HEK293 (cell line): Measurements from ENCODE around the gene SPATA6L.

Experiments
- CTCF ChIA-PET: fragments of 350-600 bp; formaldehyde crosslinking; extraction: SDS; loops from one replicate; lab custom pipeline; 2021; ENCODE audit warnings: antibody characterized with exemption; lab: Yijun Ruan, JAX
- POLR2A ChIA-PET: fragments of 300-600 bp; formaldehyde crosslinking; extraction: SDS; loops from one replicate; lab custom pipeline; 2020; ENCODE audit warnings: antibody characterized with exemption, inconsistent platforms; lab: Yijun Ruan, JAX
- H3K27ac ChIP-seq: fragments of 200-500 bp; sonication (Bioruptor generic); 2 replicates; pipeline ENCODE4 v1.5.1; 2014; ENCODE audit warnings: low read depth, low read length, control low read depth, inconsistent platforms; ENCODE audit errors: extremely low read depth
- H3K36me3 ChIP-seq, 2 experiments: fragments of 200-500 bp in 1 of 2; sonication (Bioruptor generic) in 1 of 2; 1 replicate in 1 of 2; 2 replicates in 1 of 2; pipeline ENCODE4 v1.5.1; 2014 to 2017; ENCODE audit warnings: inconsistent platforms in 2 of 2, low read length in 2 of 2; ENCODE audit not compliant: control insufficient read depth in 2 of 2, insufficient read depth in 1 of 2
- H3K4me1 ChIP-seq: fragments of 200-500 bp; sonication (Bioruptor generic); 2 replicates; pipeline ENCODE4 v1.5.1; 2014; ENCODE audit warnings: mild to moderate bottlenecking, low read length, inconsistent platforms; ENCODE audit not compliant: control insufficient read depth, insufficient read depth
- H3K4me3 ChIP-seq: 2 replicates; pipeline ENCODE4 v1.5.1; 2011; ENCODE audit warnings: low read depth, mild to moderate bottlenecking, control low read depth, low read length, moderate library complexity
- H3K9me3 ChIP-seq: fragments of 200-500 bp; sonication (Bioruptor generic); 2 replicates; pipeline ENCODE4 v1.5.1; 2014; ENCODE audit warnings: low read depth, low read length, inconsistent platforms; ENCODE audit not compliant: control insufficient read depth, insufficient read depth
- EGR2 ChIP-seq: fragments of 450-650 bp; formaldehyde crosslinking; IDR thresholded peaks from 2 replicates; pipeline ENCODE4 v1.5.1; 2016; ENCODE audit warnings: low read depth, missing biosample characterization, missing genetic modification characterization
- FEZF1 ChIP-seq: fragments of 450-650 bp; formaldehyde crosslinking; IDR thresholded peaks from 2 replicates; pipeline ENCODE4 v1.5.1; 2016; ENCODE audit warnings: missing biosample characterization, missing genetic modification characterization
- HOXD13 ChIP-seq: sonication (generic); formaldehyde crosslinking; IDR thresholded peaks from 2 replicates; pipeline ENCODE4 v1.8.0; 2022; ENCODE audit warnings: missing genetic modification reagents, borderline replicate concordance
- IKZF3 ChIP-seq: fragments of 450-650 bp; IDR thresholded peaks from 2 replicates; pipeline ENCODE4 v1.5.0; 2018; ENCODE audit warnings: missing biosample characterization, mild to moderate bottlenecking, missing genetic modification characterization, moderate library complexity
- INSM2 ChIP-seq: fragments of 450-650 bp; formaldehyde crosslinking; IDR thresholded peaks from 2 replicates; pipeline ENCODE4 v1.5.1; 2016; ENCODE audit warnings: missing biosample characterization, missing genetic modification characterization
- KLF1 ChIP-seq: fragments of 450-650 bp; formaldehyde crosslinking; IDR thresholded peaks from 2 replicates; pipeline ENCODE4 v1.5.1; 2016; ENCODE audit warnings: missing biosample characterization, missing genetic modification characterization
- MZF1 ChIP-seq: fragments of 450-650 bp; formaldehyde crosslinking; IDR thresholded peaks from 2 replicates; pipeline ENCODE4 v1.5.1; 2017; ENCODE audit warnings: missing biosample characterization, missing genetic modification characterization, borderline replicate concordance
- OVOL3 ChIP-seq: fragments of 450-650 bp; formaldehyde crosslinking; IDR thresholded peaks from 2 replicates; pipeline ENCODE4 v1.5.1; 2016; ENCODE audit warnings: missing biosample characterization, missing genetic modification characterization
- PRDM1 ChIP-seq: fragments of 450-650 bp; formaldehyde crosslinking; IDR thresholded peaks from 2 replicates; pipeline ENCODE4; 2016; ENCODE audit warnings: missing biosample characterization, missing genetic modification characterization
- SP2 ChIP-seq: fragments of 450-650 bp; formaldehyde crosslinking; IDR thresholded peaks from 2 replicates; pipeline ENCODE4 v1.5.1; 2016; ENCODE audit warnings: missing biosample characterization, missing genetic modification characterization
- ZBTB17 ChIP-seq: fragments of 450-650 bp; formaldehyde crosslinking; IDR thresholded peaks from 2 replicates; pipeline ENCODE4 v1.5.1; 2016; ENCODE audit warnings: missing biosample characterization, missing genetic modification characterization
- ZBTB21 ChIP-seq: fragments of 450-650 bp; formaldehyde crosslinking; IDR thresholded peaks from 2 replicates; pipeline ENCODE4 v1.5.1; 2017; ENCODE audit warnings: missing biosample characterization, missing genetic modification characterization
- ZIC2 ChIP-seq: fragments of 450-650 bp; formaldehyde crosslinking; IDR thresholded peaks from 2 replicates; pipeline ENCODE4 v1.5.1; 2016; ENCODE audit warnings: missing biosample characterization, missing genetic modification characterization
- ZNF223 ChIP-seq: fragments of 450-650 bp; formaldehyde crosslinking; IDR thresholded peaks from 2 replicates; pipeline ENCODE4 v1.5.1; 2016; ENCODE audit warnings: missing biosample characterization, missing genetic modification characterization
- ZNF335 ChIP-seq: fragments of 450-650 bp; formaldehyde crosslinking; conservative IDR thresholded peaks from 2 replicates; pipeline ENCODE4 v1.5.1; 2016; ENCODE audit warnings: missing biosample characterization, missing genetic modification characterization
- ZNF354C ChIP-seq: fragments of 450-650 bp; formaldehyde crosslinking; IDR thresholded peaks from 2 replicates; pipeline ENCODE4 v1.5.1; 2016; ENCODE audit warnings: missing biosample characterization, missing genetic modification characterization, low read depth, borderline replicate concordance
- ZNF416 ChIP-seq: fragments of 450-650 bp; formaldehyde crosslinking; IDR thresholded peaks from 2 replicates; pipeline ENCODE4 v1.5.1; 2016; ENCODE audit warnings: missing biosample characterization, missing genetic modification characterization
- ZNF426 ChIP-seq: fragments of 450-650 bp; formaldehyde crosslinking; IDR thresholded peaks from 2 replicates; pipeline ENCODE4 v1.5.1; 2017; ENCODE audit warnings: missing biosample characterization, missing genetic modification characterization, mild to moderate bottlenecking, inconsistent platforms, moderate library complexity
- ZNF548 ChIP-seq: fragments of 450-650 bp; formaldehyde crosslinking; IDR thresholded peaks from 2 replicates; pipeline ENCODE4 v1.5.1; 2016; ENCODE audit warnings: missing biosample characterization, missing genetic modification characterization
- ZNF610 ChIP-seq: fragments of 450-650 bp; formaldehyde crosslinking; IDR thresholded peaks from 2 replicates; pipeline ENCODE4 v1.5.1; 2016; ENCODE audit warnings: missing biosample characterization, missing genetic modification characterization, borderline replicate concordance
- ZNF629 ChIP-seq: fragments of 450-650 bp; formaldehyde crosslinking; IDR thresholded peaks from 2 replicates; pipeline ENCODE4 v1.5.1; 2017; ENCODE audit warnings: missing biosample characterization, missing genetic modification characterization
- ZNF76 ChIP-seq: fragments of 450-650 bp; formaldehyde crosslinking; IDR thresholded peaks from 2 replicates; pipeline ENCODE4; 2016; ENCODE audit warnings: low read depth, missing biosample characterization, missing genetic modification characterization, borderline replicate concordance
- TF ChIP-seq, protein P1 (sequence below): fragments of 450-650 bp; formaldehyde crosslinking; IDR thresholded peaks from 2 replicates; pipeline ENCODE4 v1.5.1; 2016; ENCODE audit warnings: missing biosample characterization, missing genetic modification characterization
- TF ChIP-seq, protein P2 (sequence below): fragments of 450-650 bp; formaldehyde crosslinking; IDR thresholded peaks from 2 replicates; pipeline ENCODE4 v1.5.1; 2017; ENCODE audit warnings: missing biosample characterization, missing genetic modification characterization

The SPATA6L gene

DNA sequence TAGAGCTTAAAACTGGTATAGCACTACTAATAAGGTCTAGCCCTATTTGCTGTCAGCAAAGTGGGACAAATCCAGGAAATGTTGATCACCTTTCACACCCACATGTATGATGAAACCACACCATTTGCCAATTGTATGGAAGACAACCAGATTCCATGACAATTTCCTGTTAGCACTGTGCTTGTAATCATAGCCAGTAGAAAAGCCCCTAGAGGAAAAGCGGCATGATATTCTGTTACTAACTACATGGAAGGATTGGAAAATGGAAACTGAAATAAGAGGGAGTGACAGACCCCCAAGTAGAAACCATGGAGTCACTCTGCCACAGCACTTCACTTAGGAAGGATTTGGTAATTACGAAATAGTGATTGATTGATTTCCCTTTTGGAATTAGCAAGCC, 923 bp downstream of the SPATA6L start:
- Histone ChIP-seq H3K36me3 (no peaks in the 10 kb centered on the region), H3K27ac (no peak overlapping the region), H3K4me3 (no peak overlapping the region; the same call in none of the 2 replicates), H3K4me1 (peaks cover 5% of the 10 kb centered on the region), H3K9me3 (no peaks in the 10 kb centered on the region)
- ChIA-PET POLR2A (interaction anchor here (0.6 to 2.7 kb wide), 8 partner anchors 12 to 176 kb away, joined by 3 to 20 read pairs (median 6); partner anchors contain the start of genes AK3 and CDC37L1), CTCF (interaction anchor here (0.7 to 1.5 kb wide), 5 partner anchors 12 to 299 kb away, joined by 3 to 7 read pairs (median 5); no protein-coding TSS in a partner anchor)
- TF ChIP-seq, protein P1, sequence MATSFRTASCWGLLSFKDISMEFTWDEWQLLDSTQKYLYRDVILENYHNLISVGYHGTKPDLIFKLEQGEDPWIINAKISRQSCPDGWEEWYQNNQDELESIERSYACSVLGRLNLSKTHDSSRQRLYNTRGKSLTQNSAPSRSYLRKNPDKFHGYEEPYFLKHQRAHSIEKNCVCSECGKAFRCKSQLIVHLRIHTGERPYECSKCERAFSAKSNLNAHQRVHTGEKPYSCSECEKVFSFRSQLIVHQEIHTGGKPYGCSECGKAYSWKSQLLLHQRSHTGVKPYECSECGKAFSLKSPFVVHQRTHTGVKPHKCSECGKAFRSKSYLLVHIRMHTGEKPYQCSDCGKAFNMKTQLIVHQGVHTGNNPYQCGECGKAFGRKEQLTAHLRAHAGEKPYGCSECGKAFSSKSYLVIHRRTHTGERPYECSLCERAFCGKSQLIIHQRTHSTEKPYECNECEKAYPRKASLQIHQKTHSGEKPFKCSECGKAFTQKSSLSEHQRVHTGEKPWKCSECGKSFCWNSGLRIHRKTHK = no peak
- peak; percentile 37; the same call in 1 of the 2 replicates for TF ChIP-seq ZNF629
- TF ChIP-seq SP2 (tag by site-specific recombination) = peak; percentile 32; the same call in 1 of the 2 replicates
- TF ChIP-seq ZBTB21 = peak; percentile 20; the same call in 1 of the 2 replicates

- ChIA-PET CTCF (interaction anchor here (0.6 to 1.2 kb wide), 7 partner anchors 8 to 1829 kb away, joined by 3 to 5 read pairs (median 3); no protein-coding TSS in a partner anchor), POLR2A (interaction anchor here (1.1 kb wide), 1 partner anchor 14 kb away, joined by 3 read pairs; no protein-coding TSS in a partner anchor)
- no peaks in the 10 kb centered on the region for H3K36me3 ChIP-seq
- peak overlapping the region; percentile 86 for H3K4me3 ChIP-seq
- no peak overlapping the region for H3K27ac ChIP-seq
- peaks cover 5% of the 10 kb centered on the region for H3K4me1 ChIP-seq
- peak; percentile 77 for TF ChIP-seq PRDM1 (tag by site-specific recombination)
- no peak for TF ChIP-seq KLF1 (tag by site-specific recombination)
- no peaks in the 10 kb centered on the region for H3K9me3 ChIP-seq
Measured at GRCh38 chr9:4663956-4664355, 2.3 kb downstream of the SPATA6L start.

DNA sequence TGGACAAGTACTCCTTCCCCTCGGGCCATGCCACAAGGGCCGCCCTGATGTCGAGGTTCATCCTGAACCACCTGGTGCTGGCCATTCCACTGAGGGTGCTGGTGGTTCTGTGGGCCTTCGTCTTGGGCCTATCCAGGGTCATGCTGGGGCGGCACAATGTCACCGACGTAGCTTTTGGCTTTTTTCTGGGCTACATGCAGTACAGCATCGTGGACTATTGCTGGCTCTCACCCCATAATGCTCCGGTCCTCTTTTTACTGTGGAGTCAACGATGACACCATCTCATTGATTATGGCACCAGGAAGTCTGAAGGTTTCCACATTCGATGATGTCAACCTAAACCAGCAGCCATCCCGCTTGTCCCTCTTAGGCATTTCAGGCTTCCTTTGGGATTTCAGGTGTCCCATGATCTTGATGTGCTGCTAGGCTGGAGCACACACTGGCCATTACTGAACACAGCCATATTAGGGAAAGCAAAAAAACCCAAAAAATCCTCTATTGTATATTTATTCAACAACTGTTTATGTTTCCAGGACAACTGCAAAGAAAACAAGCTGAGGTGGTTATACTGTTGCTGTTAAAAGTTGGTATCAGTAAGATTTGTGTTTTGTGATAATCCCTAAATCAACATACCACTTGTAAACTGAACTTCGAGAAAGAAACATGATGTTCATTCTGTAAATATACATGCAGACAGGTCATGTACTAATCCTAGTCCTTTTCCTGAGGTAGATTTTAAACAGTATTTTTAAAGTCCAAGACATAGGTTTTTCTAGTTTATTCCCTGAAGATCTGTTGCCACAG, 3.1 kb downstream of the SPATA6L start:
- H3K27ac ChIP-seq = peak overlapping the region; percentile 86; the same call in 1 of the 2 replicates
- CTCF ChIA-PET = interaction anchor here (0.6 to 1.8 kb wide), 8 partner anchors 13 to 932 kb away, joined by 3 to 16 read pairs (median 3); no protein-coding TSS in a partner anchor
- no peak for TF ChIP-seq MZF1
- peak; percentile 33; the same call in 1 of the 2 replicates for TF ChIP-seq FEZF1 (tag by site-specific recombination)
- peak; percentile 63; the same call in 1 of the 2 replicates for TF ChIP-seq ZNF76 (tag by site-specific recombination)
- TF ChIP-seq INSM2 (tag by site-specific recombination) = 0 out of 2 replicates have a peak, but pooled peaks have one; percentile 20
- peak; percentile 23; the same call in 1 of the 2 replicates for TF ChIP-seq SP2 (tag by site-specific recombination)
- no peak for TF ChIP-seq ZNF548 (tag by site-specific recombination)
- 0 out of 2 replicates have a peak, but pooled peaks have one; percentile 1 for TF ChIP-seq ZIC2
- peak; percentile 64; the same call in 1 of the 2 replicates for TF ChIP-seq ZBTB17 (tag by site-specific recombination)
- TF ChIP-seq EGR2 (tag by site-specific recombination) = no peak
- TF ChIP-seq HOXD13 (CRISPR knock-in tag) = no peak
- TF ChIP-seq ZNF426 (tag by site-specific recombination) = no peak
- TF ChIP-seq ZNF416 (tag by site-specific recombination) = no peak
- peak; percentile 60; the same call in 1 of the 2 replicates for TF ChIP-seq ZNF335 (tag by site-specific recombination)
- TF ChIP-seq OVOL3 (tag by site-specific recombination) = no peak
- TF ChIP-seq, protein P2, sequence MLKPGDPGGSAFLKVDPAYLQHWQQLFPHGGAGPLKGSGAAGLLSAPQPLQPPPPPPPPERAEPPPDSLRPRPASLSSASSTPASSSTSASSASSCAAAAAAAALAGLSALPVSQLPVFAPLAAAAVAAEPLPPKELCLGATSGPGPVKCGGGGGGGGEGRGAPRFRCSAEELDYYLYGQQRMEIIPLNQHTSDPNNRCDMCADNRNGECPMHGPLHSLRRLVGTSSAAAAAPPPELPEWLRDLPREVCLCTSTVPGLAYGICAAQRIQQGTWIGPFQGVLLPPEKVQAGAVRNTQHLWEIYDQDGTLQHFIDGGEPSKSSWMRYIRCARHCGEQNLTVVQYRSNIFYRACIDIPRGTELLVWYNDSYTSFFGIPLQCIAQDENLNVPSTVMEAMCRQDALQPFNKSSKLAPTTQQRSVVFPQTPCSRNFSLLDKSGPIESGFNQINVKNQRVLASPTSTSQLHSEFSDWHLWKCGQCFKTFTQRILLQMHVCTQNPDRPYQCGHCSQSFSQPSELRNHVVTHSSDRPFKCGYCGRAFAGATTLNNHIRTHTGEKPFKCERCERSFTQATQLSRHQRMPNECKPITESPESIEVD (tag by site-specific recombination) = peak; percentile 85
- no peak for TF ChIP-seq ZNF223
- peak; percentile 78 for TF ChIP-seq IKZF3 (tag by site-specific recombination)
- TF ChIP-seq ZNF610 (tag by site-specific recombination) = no peak
- TF ChIP-seq ZNF629 = peak; percentile 92
- no peak for TF ChIP-seq ZNF354C (tag by site-specific recombination)

More for the DNA sequence above, 3.1 kb downstream of the SPATA6L start:
- POLR2A ChIA-PET = interaction anchor here (1.1 to 2.2 kb wide), 4 partner anchors 14 to 78 kb away, joined by 3 to 9 read pairs (median 5); partner anchors contain the start of genes AK3 and CDC37L1
- H3K4me3 ChIP-seq = peak overlapping the region; percentile 86
- H3K36me3 ChIP-seq = no peaks in the 10 kb centered on the region
- H3K4me1 ChIP-seq = peaks cover 5% of the 10 kb centered on the region
- H3K9me3 ChIP-seq = no peaks in the 10 kb centered on the region
